NCI-H748 treated with DMSO at 0.1 percent for 48 hours (cell line): ENCODE results near the gene ETV5.

Experiments used
- DNase-seq: peaks from one replicate; lab custom pipeline; 2025; lab: John Stamatoyannopoulos, UW

The ETV5 gene

DNA sequence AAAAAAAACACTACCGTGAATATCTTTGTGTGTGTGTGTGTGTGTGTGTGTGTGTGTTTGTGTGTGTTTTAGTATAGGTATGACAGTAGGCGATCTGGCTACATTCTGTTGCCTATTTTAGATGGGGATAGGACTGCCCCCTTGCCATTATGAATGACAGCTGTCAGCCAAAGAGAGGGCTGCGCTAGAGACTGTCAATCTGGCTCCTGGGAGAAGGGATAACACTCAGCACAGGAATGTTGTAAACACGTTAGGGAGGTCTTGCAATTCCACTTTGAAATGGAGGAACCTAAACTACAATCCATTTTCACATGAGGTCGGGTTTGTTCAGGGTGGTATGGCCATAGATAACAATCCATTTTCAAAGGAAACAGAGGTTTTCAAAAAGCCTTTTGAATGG is 14.1 kb upstream of the ETV5 start:
- DNase-seq, result no peak

DNA sequence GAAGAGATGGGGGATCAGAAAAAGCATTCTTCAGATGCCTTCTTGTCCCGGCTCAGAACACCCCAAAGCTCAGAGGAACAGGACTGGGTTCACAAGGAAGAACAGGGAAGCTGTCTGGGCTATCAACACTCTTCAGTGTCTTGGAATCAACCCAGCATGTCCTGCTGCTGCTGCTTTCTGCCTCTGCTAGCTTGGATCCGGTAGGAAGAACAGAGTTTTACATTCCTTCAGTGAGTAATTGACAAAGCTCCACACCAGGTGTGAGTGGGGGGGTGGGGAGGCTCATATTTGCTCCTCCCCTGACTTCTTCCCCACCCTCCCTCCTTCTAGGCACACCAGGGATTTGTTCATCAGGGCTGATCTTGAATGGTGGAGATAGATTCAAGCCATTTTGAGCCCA is 13.1 kb upstream of the ETV5 start:
- DNase-seq, result no peak

GRCh38 chr3:186121278-186121677 is 12.4 kb upstream of the ETV5 start:
- DNase-seq, result no peak

- no peak for DNase-seq
These were observed 10.6 kb upstream of the ETV5 start for GRCh38 chr3:186119499-186119898.

- DNase-seq, result no peak
These were observed 9.8 kb upstream of the ETV5 start for GRCh38 chr3:186118692-186119091.

DNA sequence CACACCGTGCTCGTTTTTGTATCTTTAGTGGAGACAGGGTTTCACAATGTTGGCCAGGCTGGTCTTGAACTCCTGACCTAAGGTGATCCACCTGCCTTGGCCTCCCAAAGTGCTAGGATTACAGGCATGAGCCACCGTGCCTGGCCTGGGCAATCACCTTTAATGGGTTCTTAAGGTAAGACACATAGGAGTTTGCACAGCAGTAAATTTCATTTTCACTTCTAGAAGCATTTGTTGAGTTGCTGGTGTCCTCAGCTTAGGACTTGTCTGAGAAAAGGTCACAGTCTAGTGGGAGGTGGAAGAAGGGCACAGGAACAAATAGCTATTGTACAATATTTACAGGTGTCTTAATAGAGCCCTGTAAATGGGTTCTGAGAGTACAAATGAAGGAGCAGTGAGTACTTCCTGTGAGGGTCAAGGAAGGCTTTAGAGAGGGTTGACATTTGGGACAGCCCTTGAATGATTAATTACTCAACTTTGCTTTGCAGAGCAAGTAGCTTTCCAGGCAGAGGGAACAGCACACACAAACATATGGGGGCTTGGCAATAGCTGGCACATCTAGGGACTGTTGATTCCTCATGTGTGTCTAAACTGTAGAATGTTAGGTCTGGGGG is 8.7 kb upstream of the ETV5 start:
- DNase-seq, result no peak

DNA sequence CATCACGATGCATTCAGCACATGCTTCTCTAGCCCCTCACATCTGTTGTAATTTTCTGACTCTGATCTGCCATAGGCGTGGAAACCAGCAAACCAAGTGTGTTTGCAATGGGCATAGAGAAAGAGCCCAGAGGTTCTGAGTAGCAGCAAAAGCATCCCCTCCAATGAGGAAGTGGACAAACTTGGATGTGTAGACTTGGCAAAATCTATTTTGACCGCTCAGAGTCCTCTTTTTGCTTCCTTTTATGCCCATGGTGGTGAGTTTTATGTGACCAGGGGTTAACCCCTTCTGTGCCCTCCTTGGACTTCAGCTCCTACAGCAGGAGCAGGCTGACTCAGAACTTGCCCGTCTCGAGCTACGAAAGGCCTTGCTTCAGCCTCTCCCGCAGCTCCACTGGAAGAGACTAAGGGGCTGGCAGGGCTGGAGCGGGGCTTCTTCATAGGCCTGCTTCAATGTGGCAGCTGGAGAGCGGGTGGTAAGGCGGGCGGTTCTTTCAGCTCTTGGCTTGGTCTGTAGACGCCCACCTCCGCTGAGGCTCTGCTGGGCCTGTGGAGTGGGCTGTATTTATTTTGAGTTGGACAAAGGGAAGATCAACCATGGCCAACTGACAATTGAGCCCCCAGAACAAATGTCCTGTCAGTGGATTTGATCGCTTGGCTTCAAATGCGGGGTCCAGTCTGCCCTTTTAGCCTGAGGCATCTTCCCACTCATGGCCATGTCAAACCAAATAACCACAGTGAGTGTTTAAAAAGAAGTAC is 6.5 kb upstream of the ETV5 start:
- no peak for DNase-seq

- no peak for DNase-seq
These were observed 2.4 kb upstream of the ETV5 start for GRCh38 chr3:186110975-186111974.

GRCh38 chr3:186109897-186110803 is 1.3 kb upstream of the ETV5 start:
- no peak for DNase-seq

DNA sequence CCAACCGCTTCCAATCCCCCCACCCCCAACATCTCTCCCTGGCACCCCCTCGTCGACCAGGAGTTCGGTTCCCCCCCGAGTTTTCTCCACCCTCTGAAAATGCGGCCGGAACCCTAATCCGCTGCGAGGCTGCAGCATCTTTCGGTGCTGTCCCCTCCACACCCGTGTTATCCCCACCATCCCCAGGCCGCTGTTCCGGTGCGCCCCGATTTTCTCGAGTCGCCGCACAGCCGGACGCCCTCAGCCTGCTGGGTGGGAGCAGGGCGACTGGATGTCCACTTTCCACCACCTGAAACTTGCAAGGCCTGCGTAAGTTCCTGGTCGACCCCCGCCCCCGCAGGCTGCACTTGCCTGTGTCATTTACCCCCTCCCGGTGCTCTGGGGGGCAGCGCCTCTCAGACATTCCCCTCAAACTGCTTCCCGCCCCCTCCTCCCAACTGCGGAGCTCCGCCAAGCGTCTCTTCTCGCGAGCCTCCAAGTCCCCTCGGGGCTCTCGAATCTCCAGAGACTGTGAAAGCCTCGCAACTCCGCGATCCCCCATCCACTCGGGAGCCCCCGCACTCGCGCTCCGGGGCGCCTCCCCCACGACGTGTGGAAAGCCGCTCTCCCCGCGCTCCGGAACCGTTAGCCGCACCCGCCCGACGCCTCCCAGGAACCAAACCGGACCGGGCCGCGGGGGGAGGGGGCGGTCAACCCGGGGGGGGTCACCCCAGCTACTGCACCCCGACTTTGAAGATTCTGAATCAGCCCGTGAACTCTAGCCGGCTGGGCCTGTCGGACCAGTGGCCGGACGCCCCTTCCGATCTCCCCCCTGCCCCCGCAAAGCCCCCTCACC is 566 bp downstream of the ETV5 start:
- DNase-seq, result no peak

DNA sequence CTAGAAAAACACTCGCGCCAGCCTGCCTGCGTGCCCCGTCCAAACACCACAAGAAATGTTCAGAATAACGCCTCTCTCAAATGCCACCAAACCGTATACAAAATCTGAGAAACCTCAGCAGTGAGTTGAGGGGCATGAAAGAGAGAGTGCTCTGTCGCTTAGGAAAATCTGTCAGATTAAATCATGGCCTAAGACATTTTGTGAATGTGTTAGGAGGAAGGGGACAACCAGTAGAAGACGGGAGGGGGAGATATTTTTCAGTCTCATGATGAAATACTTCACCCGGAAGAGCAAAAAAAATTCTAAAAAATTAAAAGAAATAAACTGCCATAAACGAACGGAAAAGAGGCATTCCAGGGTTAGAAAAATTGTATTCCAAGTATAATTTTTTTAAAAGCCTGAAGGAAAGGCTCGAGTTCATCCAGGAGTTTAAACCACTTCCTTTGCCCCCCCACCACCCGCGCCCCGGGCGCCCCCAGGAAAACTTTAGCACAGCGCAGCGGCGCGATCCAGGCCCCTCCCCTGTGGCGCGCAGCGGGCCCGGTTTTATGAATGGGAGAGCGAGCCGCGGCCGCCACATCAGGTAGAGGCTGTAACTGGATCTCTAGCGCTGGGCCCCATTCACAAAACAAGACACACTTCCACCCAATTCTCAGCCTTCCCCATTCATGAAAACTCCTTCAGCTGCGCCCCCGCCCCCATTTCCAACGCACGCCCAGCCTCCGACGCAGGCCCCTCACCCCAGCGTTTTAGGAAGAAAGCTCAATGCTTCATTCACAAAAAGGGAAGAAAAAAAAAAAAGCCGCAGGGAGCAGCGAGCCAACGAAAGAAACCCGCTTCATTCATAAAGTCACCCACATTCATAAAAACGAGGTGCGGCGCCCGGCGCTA is 1.4 kb downstream of the ETV5 start:
- DNase-seq, result peak; percentile 45

DNA sequence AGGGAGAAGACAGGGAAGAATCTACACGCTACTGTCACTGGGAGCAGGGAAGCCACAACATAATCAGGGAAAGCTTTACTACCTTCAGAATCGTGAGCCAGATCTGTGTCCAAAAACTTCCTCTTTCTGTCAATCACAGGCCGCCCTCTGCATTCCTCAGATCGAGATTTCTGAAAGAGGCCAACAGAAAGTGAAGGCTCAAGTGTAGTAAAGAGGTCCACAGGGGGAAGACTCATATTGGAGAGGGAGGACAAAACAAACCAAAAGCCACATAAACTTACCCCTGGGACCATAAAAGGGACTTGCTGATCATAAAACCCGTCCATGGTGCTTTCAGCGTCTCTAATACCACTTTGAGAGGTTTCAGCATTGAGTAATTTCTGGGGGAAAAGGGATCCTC is 3.3 kb downstream of the ETV5 start:
- DNase-seq, result no peak

GRCh38 chr3:186102687-186103086 is 6.2 kb downstream of the ETV5 start:
- DNase-seq, result no peak

- DNase-seq, result no peak
These were observed 8.5 kb downstream of the ETV5 start for GRCh38 chr3:186100398-186100797.

- DNase-seq, result no peak
These were observed 9.7 kb downstream of the ETV5 start for GRCh38 chr3:186099178-186099577.

- DNase-seq, result no peak
These were observed 10.1 kb downstream of the ETV5 start for GRCh38 chr3:186098740-186099139.

- peak; percentile 31 for DNase-seq
These were observed 11.0 kb downstream of the ETV5 start for GRCh38 chr3:186097663-186098451.

GRCh38 chr3:186097317-186097662 is 11.6 kb downstream of the ETV5 start:
- DNase-seq, result no peak

GRCh38 chr3:186096290-186096689 is 12.6 kb downstream of the ETV5 start:
- DNase-seq, result no peak
